Kidney (tissue), 14 donors: ENCODE measurements around the gene HDAC10. TPM values are rescaled to one million over a fixed set of nuclear protein-coding genes. Genes with fewer than 3 reads are reported as not detected.
"Not testable (repeated sequence)": the region's sequence is repeated elsewhere in the genome, so short reads cannot be mapped to it uniquely, and the experiment has no call there.

Experiments used
- DNase-seq, 5 donors: peaks; one replicate each; pipeline ENCODE4 v3.0.0-alpha.2; 2013 to 2020
- FAIRE-seq: peaks from 2 replicates; lab custom pipeline; 2012; peaks lifted over from hg19 to GRCh38; lab: Jason Lieb, UNC
- H3K27ac ChIP-seq, 2 donors: one replicate each; pipeline ENCODE4 v1.7.0; 2013; ENCODE audit warnings: low read depth in 2 of 2, low read length in 2 of 2, inconsistent platforms in 1 of 2
- H3K27me3 ChIP-seq: one replicate; pipeline ENCODE4 v1.7.1; 2013; ENCODE audit warnings: low read length, inconsistent platforms; ENCODE audit not compliant: control insufficient read depth, insufficient read depth
- H3K36me3 ChIP-seq, 3 donors: one replicate each; pipeline versions ENCODE4 v1.7.0 to v1.7.1; 2013; ENCODE audit warnings: low read length in 3 of 3, control low read depth in 1 of 3, inconsistent platforms in 1 of 3; ENCODE audit not compliant: insufficient read depth in 3 of 3, control insufficient read depth in 2 of 3
- H3K4me1 ChIP-seq, 3 donors: one replicate each; pipeline versions ENCODE4 v1.7.0 to v1.7.1; 2013; ENCODE audit warnings: low read length in 3 of 3, inconsistent platforms in 1 of 3, low read depth in 1 of 3; ENCODE audit not compliant: control insufficient read depth in 2 of 3, insufficient read depth in 2 of 3
- H3K4me3 ChIP-seq, 3 donors: one replicate each; pipeline versions ENCODE4 v1.7.0 to v1.8.1; 2013; ENCODE audit warnings: low read length in 3 of 3, control low read depth in 1 of 3, inconsistent platforms in 1 of 3
- H3K9ac ChIP-seq, 3 donors: one replicate each; pipeline versions ENCODE4 v1.7.0 to v1.7.1; 2013; ENCODE audit warnings: low read length in 3 of 3, control low read depth in 1 of 3, inconsistent platforms in 1 of 3
- H3K9me3 ChIP-seq, 3 donors: one replicate each; pipeline versions ENCODE4 v1.7.0 to v1.7.1; 2013; ENCODE audit warnings: low read length in 3 of 3, control low read depth in 1 of 3, inconsistent platforms in 1 of 3; ENCODE audit not compliant: control insufficient read depth in 2 of 3, insufficient read depth in 1 of 3
- CTCF ChIP-seq: IDR thresholded peaks from 3 replicates; pipeline ENCODE4 v1.5.1; 2012; ENCODE audit warnings: mild to moderate bottlenecking, moderate library complexity, borderline replicate concordance; ENCODE audit not compliant: insufficient read depth; ENCODE audit errors: extremely low read depth
- intact Hi-C: fragments of 100-400 bp; cut with DNase I; formaldehyde crosslinking; loops from one replicate; pipeline ENCODE4 v1.11.1; 2022
- polyA plus RNA-seq: library from polyadenylated mRNA; stranded (reverse); fragments of 350-450 nt; fragmentation: Illumina TruSeq; extraction: RNeasy Lipid Tissue Mini Kit (QIAGEN cat#74804); gene quantifications from one replicate; pipeline ENCODE4 v1.2.3, GENCODE V29; 2014; ENCODE audit warnings: low read depth, low replicate concordance; ENCODE audit not compliant: insufficient read depth
- total RNA-seq: library from RNA; stranded (reverse); fragmentation: NEBNext Ultra II Directional; extraction: Animal tissue kit (Norgen Biotek cat#: 25700); gene quantifications from one replicate; pipeline ENCODE4 v1.2.1, GENCODE V29; 2021
- donor health status: control.
- donor health status: control.
- donor health status: control.
- donor health status: control.
- donor health status: control.
- donor health status: DM: yes; HTN: yes; CAD: no.
- donor health status: Normal renal cell carcinoma (clear cell type).

The HDAC10 gene
- total and polyA plus RNA-seq, 2 donors from 2014 or later, result 20.4 to 43.8 TPM

GRCh38 chr22:50274311-50274710, 23.2 kb upstream of the HDAC10 start:
- H3K4me3 ChIP-seq, result no peak overlapping the region

GRCh38 chr22:50273781-50274180, 22.7 kb upstream of the HDAC10 start:
- H3K4me3 ChIP-seq, DNase-seq, H3K9ac ChIP-seq, H3K9me3 ChIP-seq, H3K27me3 ChIP-seq, H3K27ac ChIP-seq, FAIRE-seq, intact Hi-C loops: not testable (repeated sequence)
- Histone ChIP-seq H3K36me3 (peaks cover 0 to 27% (median 4%) of the 10 kb centered on the region in 3 donors), H3K4me1 (peaks cover 0 to 17% (median 7%) of the 10 kb centered on the region in 3 donors)

More at GRCh38 chr22:50274311-50274710, 23.2 kb upstream of the HDAC10 start:
- DNase-seq (peak in 2 of 5 donors; percentile 66 to 71), FAIRE-seq (no peak)
- Histone ChIP-seq H3K4me1 (peaks cover 0 to 14% (median 3%) of the 10 kb centered on the region in 3 donors), H3K36me3 (peaks cover 0 to 33% (median 8%) of the 10 kb centered on the region in 3 donors), H3K9me3 (no peaks in the 10 kb centered on the region), H3K27ac (no peak overlapping the region), H3K9ac (no peak overlapping the region), H3K27me3 (no peaks in the 10 kb centered on the region)
- intact Hi-C loops, result no loop called here
- TF ChIP-seq CTCF, result peak; percentile 40

GRCh38 chr22:50273352-50273751, 22.3 kb upstream of the HDAC10 start:
- H3K36me3 ChIP-seq, result peaks cover 0 to 23% (median 2%) of the 10 kb centered on the region in 3 donors
- DNase-seq, H3K27ac ChIP-seq, H3K9me3 ChIP-seq, H3K27me3 ChIP-seq, H3K4me3 ChIP-seq, intact Hi-C loops, H3K9ac ChIP-seq, FAIRE-seq: not testable (repeated sequence)
- peaks cover 0 to 21% (median 7%) of the 10 kb centered on the region in 3 donors for H3K4me1 ChIP-seq

- DNase-seq (peak in 1 of 5 donors; percentile 49), FAIRE-seq (no peak)
- no peaks in the 10 kb centered on the region for H3K9me3 ChIP-seq
- H3K9ac ChIP-seq, result no peak overlapping the region
- no peak for TF ChIP-seq CTCF
- H3K27me3 ChIP-seq, result no peaks in the 10 kb centered on the region
- H3K4me1 ChIP-seq, result peaks cover 0 to 25% (median 7%) of the 10 kb centered on the region in 3 donors
- intact Hi-C loops, result no loop called here
- H3K4me3 ChIP-seq, result no peak overlapping the region
- H3K27ac ChIP-seq, result no peak overlapping the region
- peaks cover 0 to 13% (median 0%) of the 10 kb centered on the region in 3 donors for H3K36me3 ChIP-seq
These were observed 21.2 kb upstream of the HDAC10 start for GRCh38 chr22:50272044-50272802.
